NCI-H2107 treated with DMSO at 0.1 percent for 48 hours (cell line): ENCODE results near the gene PKD1L1.

ENCODE experiments used
- DNase-seq: peaks from one replicate; lab custom pipeline; 2025; ENCODE audit not compliant: unreplicated experiment; lab: John Stamatoyannopoulos, UW

The PKD1L1 gene

DNA sequence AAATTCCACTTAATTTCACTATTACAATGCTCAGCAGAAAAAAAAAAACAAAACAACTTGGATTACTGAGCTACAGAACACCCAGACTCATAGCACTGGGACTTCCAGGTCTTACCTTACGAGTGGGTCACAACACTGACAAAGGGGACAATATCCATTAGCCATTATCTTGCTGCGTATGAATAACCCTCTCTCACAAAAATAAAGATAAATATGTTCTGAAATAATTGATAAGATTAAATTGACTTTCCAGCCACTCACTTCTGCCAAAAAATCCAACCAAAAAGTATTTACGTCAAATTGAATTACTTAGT is 128.7 kb downstream of the PKD1L1 start:
- DNase-seq = no peak

DNA sequence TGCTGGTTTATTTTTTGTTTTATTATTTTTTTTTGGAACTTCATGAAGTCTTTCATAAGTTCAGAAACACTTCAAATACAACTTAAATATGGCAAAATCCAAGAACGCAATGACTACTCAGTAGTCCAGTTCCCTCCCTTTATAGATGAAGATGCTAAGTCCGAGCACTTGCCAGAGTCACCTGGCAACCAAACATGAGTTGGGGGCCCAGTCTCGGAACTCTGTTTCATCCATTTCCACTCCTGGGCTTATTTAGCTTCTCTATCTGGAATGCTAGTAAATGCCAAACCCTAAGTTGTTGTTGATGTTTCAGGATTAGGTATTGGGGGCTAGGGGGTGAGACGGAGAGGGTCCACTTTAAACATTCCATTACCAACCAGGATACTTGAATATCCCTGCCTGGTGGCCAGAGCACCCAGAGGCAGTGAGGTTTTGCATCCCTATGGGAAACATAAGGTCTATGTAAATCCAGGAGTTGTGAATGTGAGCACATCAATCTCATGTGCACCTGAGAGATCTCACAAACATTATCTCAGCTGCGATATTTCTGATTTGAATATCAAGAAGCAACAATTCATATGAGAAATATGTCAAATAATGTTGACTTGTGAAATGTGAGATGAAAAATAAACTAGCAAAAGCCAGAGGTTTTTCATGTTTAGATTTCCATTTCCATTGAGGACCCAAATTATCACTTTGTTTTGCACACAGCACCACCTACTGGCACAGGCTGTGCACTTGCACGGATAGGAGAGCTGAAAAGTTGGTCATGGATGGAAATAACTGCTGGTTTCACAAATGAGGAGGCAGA is 129.3 kb downstream of the PKD1L1 start:
- peak; percentile 45 for DNase-seq

DNA sequence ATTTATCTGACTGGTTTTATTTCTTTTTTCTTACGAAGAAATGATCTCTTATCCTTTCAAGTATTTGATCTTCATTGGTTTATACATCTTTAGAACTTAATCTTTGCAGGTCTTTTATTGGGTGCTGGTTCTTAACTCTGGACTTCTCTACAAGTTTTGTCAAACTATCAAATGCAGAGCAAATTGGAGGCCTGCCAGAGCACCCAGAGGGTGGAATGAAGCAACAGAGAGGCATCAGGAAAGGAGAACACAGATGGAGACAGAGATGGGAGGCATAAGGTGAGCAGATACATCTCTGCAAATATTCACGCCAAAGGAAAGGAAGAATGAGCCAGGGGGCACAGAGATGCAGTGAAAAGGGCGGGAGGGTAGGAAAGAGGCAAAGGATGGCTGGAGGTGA is 130.3 kb downstream of the PKD1L1 start:
- no peak for DNase-seq

DNA sequence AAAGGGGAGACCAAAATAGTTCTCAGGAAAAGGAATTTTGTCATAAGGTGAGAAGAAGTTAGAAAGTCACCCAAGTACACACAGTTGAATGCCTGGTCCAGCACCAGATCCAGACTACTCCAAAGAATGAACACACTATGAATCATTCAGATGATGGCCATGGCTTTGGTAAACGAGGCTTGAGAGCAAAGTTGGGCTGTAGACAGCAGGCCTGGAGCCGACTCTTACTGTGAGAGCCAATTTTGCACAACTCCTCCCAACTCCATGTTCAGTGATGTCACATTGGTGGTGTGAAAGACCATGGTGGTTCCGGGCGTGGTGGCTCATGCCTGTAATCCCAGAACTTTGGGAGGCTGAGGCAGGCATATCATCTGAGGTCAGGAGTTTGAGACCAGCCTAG is 131.6 kb downstream of the PKD1L1 start:
- no peak for DNase-seq

DNA sequence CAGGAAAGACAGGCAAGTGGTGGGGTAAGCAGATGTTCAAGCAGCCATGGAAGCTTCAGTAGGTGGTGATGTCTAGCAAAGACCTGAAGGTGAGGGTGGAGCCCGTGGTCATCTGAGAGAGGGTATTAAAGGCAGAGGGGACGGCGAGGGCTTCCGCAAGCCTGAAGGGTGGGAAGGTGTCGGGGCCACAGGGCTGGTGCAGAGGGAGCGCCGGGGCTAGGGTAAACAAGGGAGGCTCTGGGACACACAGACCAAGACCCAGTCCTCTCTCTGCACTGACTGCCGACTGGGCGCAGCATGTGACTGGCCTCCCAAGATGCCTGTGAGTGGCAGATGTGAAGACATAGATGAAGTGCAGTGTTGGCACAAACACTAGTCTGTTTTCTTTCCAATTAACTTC is 132.4 kb downstream of the PKD1L1 start:
- DNase-seq = no peak

DNA sequence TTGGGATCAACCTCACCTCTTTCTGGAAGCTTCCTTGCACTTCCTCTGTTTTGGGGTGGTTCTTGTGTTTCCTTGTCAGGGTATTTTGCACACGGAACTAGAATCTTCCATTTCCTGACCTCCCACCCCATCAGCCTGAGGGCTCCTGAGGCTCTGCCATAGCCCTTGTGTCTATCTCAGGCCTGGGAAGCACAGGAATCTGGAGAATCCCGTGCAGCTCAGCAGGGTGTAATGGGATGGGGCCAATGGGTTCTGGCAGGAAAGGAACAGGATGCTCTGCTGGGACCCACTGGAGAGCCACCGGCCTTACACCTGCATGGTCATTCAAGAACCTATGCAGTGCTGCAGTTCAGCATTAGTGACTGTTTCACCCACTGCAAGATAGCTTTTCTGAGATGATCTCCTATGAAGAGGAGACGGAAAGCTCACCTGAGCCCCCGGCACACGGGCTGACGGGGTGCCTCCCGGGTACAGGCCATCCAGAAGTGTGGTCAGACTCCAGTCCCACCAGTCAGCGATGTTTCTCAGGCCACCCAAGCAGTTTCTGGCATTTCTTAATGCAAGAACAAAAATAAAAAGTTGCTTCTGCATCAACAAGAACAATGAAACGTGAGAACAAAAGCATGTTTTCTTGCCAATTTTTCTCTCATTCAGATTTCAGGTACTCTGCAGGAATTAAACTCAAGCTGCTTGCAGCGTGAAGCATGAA is 133.2 kb downstream of the PKD1L1 start:
- DNase-seq = no peak

DNA sequence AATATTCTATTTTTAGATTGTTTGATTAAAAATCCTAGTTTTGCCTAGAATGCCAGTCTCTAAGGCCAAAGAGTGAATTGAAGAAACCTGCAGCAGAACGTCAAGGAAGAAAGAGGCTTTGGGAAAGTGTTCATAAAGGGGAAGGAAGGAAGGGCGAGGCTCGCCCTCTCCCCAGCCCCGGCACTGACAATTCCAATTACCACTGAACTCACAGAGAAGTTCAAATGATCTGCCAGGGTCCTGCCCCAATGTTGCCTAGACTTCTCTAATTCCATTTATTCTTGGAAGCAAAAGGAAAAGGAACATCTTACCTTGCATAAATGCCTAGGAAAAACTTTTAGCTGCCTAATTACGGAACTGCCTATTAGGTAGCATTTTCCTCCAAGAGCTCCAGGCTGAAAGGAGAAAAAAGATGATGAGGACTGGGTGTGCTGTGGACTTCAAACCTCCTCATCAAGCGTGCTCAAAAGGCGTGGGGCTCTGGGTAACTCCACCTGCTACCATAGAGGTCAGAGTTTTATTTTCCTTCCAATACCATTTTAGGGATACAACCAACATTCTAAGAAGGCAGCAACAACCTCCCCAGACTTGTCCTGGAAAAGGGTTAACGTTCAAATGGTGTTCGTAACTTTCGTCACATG is 134.5 kb downstream of the PKD1L1 start:
- no peak for DNase-seq

DNA sequence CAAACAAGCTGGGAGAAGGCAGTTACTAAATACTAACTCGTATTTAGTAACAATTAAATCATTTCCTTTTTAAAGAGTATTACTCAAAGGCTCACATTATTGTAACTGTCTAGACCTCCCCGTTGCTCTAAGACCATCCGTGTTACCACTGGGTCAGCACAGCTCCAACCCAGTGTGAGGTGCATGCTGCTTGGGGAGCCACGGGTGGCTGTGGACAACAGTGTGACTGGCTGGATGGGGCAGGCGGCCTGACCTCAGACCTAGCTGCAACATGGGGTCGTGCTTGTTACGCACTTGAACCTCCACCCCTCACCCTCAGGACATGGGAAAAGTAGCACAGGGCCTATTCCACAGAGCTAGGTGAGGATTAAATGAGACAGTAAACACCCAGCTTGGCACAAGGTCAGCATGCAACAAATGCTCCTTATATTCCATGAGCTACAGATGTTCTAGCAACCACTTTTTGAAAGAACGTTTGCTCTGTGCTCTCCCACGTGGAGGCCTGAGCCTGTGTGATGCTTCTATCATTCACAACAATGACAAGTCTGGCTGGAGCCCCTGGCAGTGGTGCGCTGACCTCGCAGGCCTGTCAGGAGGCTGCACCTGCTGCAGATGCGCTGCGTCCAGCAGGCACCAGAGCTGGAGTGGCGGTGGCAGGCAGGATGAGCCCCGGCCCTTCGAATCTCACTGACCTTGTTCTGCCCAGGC is 135.7 kb downstream of the PKD1L1 start:
- no peak for DNase-seq

DNA sequence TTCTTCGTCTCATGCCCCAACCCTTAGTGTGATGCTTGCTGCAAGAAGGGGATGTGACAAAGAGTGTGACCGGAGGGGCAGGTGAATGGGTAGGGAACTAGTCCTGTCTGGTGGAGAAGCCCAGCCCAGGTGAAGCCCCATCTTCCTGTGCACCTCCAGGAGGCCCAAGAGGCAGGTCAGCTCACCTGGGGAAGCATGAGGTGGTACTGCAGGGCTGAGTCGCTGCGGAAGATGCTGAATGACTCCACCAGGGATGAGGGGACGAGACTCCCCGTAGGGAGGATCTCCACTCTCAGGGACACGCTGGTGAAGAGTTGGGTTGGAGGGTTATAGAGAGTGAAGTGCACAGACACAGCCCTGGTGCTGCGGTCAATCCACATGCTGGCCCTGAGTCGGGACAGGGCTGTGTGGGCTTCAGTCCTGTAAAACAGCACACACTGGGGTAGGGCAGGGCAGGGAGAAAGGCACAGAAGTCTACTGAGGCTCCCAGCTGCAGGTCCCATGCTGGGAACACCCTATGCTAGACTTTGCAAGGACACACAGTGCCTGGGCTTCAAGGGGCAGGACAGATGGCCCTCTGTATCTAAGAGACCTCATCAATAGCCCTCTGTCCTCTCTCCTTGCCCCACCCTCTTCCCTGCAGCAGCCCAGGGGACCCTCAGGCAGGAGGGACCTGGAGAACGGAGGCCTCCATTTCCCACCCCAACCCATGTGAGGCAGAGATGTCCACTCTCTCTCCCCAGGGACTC is 136.5 kb downstream of the PKD1L1 start:
- DNase-seq = no peak

DNA sequence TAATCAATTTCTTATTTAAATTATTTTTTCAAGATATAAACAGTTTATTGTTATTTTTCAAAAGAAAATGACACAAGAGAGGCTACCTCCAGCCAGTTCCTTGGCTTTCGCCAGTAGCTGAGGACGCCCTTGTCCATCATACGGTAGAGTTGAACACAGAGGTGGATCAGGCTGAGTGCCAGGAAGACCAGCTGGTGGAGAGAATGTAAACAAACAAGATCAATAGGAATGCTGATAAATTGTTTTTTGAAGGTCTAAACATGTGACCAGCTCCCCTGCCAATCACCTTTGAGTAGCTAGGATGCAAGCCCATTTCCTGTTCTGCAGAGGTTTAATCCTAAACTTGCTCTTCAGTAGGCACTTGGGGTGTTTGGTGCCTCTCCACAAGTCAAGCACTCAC is 138.9 kb downstream of the PKD1L1 start:
- no peak for DNase-seq

DNA sequence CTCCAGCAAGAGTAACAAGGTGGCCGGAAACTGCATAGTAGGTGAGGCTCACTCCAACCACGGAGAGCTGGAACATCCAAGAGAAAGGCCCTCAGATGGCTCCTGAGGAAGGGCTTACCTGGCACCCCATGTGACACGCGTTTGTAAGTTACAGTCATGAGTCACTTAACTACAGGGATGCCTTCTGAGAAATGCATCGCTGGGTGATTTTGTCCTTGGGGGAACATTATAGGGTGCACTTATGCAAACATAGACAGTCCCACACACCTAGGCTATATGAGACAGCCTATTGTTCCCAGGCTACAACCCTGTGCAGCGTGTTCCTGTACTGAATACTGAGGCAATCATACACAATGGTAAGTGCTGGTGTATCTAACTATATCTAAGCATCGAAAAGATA is 139.9 kb downstream of the PKD1L1 start:
- no peak for DNase-seq

DNA sequence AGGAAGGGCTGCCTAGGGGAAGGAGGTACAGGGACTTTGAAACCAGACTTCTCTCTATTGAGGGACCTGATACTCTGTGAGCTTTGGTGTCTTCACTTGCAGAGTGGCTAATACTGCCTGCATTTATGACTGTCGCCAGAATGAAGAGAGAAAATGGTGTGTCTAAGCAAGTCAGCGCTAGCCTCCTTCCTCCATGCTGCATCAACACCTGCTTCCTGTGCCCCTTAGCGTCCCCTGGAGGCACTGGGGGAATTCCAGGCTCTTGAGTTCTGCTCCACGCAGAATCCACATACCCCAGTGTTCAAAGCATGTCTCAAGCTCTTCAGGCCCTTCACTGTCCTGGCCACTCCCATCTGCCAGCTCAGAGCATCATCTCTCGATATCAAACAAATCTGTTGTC is 140.5 kb downstream of the PKD1L1 start:
- DNase-seq = no peak

DNA sequence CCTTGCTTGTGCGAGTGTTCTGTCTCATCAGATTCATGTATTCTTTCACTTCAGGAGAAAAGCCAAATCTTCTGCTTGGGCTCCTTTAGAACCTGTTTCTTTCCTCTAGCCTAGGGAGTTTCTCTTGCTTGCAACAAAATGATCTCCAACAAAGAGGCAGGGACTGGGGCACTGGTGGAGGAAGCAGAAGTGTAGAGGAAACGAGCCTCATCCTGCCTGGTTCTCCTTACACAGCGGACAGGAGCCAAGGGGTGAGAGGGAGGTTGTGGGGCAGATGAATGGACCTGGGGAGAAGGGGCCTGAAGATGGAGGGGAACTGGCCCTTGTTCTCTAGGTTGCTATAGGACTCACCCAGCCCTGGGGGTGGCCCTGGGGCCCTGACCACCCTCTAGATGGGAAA is 141.1 kb downstream of the PKD1L1 start:
- DNase-seq = no peak

DNA sequence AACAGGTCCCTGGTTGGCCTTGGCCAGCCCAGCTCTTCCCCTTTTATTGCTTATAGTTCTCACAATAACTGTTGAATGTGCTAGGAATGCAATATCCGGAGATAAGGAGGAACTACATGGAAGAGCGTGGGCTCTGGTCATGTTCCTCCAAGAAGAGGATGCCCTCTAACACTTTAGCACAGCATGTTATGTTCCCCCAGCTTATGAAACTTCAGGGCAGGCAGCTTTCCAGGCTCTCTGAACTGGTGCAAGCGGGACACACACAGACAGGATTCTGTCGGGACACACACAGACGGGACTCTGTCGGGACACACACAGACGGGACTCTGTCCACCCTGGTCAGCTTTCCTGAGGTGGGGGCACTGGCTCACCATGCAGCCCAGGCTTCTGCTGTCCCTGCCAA is 141.6 kb downstream of the PKD1L1 start:
- DNase-seq = no peak

DNA sequence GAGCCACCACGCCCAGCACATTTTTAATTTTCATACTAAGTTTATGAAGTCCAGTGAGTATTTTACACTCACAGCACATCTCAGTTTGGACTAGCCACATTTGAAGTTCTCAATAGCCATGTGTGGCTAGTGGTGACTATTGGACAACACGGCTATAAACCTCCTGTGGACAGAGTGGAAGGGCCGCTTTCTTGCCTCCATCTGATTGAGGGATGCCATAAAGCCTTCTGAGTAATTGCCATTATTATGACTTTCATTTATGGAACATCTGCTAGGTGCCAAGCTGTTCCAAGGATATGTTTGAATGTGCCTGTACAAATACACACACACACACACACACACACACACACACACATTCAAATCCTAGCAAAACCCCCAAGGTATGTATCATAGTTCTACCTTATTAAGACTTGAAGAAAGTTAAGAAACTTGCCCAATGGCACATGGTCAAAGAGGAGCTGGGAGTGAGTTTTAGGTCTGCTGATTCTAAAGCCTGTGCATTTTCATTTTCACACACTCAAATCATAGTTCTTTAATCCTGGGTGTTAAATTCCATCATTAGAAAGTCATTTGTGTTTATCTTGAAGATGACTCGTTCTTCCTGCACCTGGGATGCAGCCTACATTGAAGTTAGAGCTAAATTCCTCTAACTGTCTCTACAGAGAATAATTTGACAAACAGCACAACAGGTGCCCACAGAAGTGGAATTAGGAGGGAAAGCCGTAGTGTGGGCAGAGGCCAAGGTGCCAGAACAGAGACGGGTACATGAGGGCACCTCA is 143.3 kb downstream of the PKD1L1 start:
- DNase-seq = no peak

DNA sequence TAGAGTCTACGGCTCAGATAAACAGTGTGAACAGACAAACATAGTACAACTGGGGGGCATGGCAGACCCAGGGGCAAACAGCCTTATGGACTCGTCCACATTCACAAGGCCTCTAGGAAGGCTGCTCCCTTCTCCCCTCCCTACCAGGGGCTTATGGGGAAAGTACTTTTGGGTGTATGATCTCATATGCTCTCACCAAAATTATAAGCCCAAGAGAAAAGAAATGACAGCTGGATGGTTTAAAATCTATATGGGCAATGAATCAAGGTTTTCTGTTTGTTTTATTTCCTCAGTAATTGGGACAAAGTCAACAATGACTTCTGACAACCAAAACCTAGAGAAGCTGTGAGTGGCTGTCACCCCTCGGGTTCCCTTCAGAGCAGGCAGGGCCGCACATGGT is 144.4 kb downstream of the PKD1L1 start:
- DNase-seq = no peak

DNA sequence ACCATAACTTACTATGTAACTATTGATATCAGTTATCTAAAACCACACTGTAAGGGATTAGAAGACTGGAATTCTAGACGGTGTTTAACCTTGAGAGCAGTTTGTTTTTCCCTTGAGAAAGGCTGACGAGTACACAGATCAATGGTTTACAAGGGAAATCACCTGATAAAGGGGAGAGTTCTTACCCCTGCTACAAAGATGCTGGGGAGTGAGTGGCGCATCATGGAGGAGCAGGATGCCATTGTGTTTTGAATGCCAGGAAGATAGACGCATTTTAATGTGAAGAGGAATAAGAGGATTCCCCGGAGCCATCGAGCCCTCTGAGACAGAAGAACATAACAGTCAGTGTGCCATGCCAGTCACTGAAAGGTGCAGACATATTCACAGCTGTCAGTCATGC is 145.2 kb downstream of the PKD1L1 start:
- no peak for DNase-seq

DNA sequence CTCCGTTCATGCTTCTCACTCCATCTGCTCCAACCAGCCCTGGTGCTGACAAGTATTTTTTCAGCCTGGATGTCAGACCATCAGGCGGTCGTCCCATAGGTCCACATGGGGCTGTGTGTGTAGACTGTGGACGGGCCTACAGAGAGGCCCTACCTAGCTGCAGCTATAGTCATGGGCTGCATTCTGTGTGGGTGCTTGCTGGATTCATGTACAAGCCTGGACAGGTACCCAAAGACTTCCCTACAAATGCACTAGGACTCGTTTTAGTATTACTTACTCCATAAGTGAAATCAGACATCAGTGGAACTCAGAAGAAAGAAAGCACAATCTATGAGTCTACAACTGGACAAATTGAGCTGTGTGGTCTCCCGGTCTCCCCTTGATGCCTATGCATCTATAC is 146.8 kb downstream of the PKD1L1 start:
- no peak for DNase-seq

DNA sequence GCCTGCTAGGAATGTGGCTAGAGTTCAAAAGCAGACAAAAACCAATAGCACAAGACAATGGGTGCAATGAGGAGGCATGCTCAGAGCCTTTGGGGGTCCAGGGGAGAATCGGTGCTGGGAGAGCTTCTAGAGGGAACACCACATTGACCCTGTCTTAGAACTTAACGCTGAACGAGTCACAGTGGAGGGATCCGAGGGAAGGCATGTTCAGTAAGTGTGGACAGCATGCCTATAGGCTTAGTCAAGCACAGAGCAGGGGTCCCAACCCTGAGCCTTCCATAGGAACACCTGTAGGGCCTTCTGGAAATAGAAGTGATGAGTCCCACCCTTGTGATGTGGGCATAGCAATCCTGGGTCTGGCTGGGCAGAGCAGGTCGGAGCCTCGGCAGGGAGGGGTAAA is 148.7 kb downstream of the PKD1L1 start:
- no peak for DNase-seq

DNA sequence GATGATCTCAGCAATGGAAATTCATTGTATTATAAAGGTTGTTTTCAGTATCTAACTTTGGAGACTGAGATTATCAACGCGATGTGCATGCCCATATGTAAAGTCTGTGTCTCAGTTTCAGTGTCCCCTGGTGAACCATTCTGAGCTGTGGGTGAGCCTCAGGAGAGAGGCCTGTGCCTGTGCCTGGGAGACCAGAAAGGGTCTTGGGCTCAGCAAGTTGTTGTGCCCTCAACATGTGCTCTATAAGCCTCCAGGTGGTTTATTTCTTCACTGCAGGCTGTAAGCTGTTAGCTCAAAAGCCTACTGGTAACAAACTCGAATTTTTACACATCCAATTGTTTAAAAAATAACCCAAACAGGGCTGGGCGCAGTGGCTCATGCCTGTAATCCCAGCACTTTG is 151.9 kb downstream of the PKD1L1 start:
- no peak for DNase-seq
